HG03521 (cell line): ENCODE measurements around the gene LYRM7.
"Not testable (repeated sequence)": the region's sequence is repeated elsewhere in the genome, so short reads cannot be mapped to it uniquely, and the experiment has no call there.

Experiments
- ATAC-seq: cut with Tn5 transposase; IDR thresholded peaks from one replicate; pipeline ENCODE4 v1.9.1; 2021; ENCODE audit warnings: mild to moderate bottlenecking, moderate library complexity; ENCODE audit not compliant: unreplicated experiment

The LYRM7 gene

DNA sequence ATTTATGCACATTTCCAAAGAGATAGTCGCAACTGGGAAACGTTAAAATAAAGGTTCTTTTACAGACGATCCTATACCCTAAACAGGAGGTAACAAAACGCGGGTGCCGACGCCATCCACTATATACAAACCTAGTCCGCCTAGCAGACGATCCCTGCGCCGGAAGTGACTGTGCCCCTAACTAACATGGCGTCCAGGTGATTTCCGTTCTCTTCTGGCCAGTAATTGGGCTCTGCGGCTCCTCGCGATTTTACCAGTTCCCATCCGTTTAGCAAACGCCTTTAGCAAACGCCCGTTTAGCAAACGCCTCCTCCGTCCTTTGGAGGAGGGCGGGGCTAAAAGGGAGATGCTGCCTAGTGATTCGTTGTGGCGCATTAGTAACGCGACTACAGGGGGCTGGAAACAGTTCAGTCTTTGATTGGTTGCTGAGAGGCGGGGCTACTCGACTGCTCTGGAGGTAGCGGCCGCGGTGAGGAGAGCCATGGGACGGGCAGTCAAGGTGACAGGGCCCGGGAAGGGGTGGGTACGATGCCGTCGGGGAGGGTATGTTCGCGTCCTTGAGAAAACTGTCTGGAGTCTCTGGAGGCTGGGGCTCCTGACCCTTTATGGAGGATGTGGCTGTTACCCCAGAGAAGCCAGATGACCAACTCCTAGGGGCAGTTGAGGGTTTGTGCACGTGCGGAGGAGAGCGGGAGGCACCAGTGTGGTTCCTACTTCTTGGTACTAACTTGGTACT lies at the start of gene LYRM7:
TSS of gene LYRM7 (plus strand) at position 405 of the 736 bp plus-strand sequence. CDS start at position 482, 77 bp downstream.
- peak; percentile 98 for ATAC-seq

GRCh38 chr5:131127244-131127643 lies 43.5 kb upstream of the LYRM7 start:
- ATAC-seq, result not testable (repeated sequence)

DNA sequence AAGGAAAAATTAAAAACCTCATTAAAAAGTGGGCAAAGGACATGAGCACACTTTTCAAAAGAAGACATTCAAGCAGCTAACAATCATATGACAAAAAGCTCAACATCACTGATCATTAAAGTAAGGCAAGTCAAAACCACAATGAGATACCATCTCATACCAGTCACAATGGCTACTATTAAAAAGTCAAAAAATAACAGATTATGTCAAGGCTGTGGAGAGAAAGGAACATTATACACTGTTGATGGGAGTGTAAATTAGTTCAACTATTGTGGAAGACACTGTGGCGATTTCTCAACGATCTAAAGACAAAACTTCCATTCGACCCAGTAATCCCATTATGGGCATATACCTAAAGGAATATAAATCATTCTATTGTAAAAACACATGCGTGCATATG lies 41.4 kb upstream of the LYRM7 start:
- ATAC-seq, result no peak

- ATAC-seq, result not testable (repeated sequence)
These were observed 37.7 kb upstream of the LYRM7 start for GRCh38 chr5:131133091-131133490.

- ATAC-seq, result not testable (repeated sequence)
These were observed 32.3 kb upstream of the LYRM7 start for GRCh38 chr5:131138406-131138805.

GRCh38 chr5:131139321-131139720 lies 31.4 kb upstream of the LYRM7 start:
- no peak for ATAC-seq

- no peak for ATAC-seq
These were observed 27.6 kb upstream of the LYRM7 start for GRCh38 chr5:131142970-131143617.

DNA sequence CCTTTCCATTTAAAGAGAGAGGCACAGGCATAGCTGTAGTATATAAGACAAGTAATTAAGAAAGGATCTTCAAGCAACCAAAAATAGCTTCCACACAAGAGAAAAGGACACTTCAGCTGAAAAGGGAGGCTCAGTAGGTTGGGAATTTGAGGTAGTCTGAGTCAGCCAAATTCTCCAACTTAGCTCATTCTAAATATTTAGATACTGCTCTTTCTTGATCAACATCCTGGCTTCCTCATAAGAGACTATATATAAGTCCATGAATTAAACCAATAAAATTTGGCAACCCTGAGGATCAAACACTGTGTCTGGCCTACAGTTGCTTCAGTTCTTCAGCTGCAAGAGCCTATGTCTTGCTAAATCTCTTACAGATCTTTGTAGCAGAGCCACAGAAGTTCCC lies 23.5 kb upstream of the LYRM7 start:
- ATAC-seq, result no peak

DNA sequence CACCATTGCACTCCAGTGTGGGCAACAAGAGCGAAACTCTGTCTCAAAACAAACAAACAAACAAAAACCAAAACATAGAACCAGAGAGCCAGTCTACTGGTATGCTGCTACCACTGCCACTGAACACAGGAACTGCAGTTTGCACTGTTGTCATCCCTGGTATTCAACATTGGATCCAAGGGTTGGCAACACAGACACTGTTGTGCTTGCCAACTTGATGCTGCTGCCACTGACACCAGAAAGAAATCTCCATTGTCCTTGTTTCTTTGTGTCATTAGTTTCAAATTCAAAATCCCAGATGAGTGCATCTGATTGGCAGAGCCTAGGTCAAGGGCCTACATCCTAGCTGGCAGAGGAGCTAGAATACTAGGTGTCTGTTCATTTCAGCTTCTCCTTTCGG lies 21.9 kb upstream of the LYRM7 start:
- no peak for ATAC-seq

GRCh38 chr5:131150408-131150807 lies 20.3 kb upstream of the LYRM7 start:
- no peak for ATAC-seq

DNA sequence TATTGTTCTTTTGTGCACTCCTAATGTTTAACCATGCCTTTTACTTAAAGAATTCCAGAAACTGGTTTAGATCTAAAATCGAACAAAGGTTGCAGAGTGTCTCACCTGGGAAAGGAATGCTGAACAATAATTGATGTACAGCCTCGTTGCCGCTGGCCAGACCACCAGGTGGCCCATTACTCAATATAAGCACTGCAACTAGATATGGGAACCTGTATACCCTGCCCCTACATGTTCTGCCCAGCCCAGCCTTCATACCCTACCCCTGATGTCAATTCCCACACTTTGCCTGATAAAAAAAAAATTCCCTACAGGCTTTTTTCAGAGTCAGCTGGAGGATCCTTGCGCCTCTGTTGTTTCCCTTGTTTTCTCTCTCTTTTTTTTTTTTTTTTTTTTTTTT lies 19.5 kb upstream of the LYRM7 start:
- no peak for ATAC-seq

DNA sequence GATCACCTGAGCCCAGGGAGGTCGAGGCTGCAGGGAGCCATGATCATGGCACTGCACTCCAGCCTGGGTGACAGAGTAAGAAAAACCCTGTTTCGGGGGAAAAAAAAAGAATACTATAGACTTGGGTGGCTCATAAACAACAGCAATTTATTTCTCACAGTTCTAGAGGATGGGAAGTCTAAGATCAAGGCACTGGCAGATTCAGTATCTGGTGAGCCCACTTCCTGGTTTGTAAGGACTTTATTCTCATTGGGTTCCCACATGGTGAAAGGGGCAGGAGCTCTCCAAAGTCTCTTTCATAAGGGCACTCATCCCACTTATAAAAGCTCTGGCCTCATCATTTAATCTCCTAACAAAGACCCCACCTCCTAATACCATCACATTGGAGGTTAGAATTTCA lies 14.4 kb upstream of the LYRM7 start:
- ATAC-seq, result no peak

- ATAC-seq, result no peak
These were observed 13.8 kb upstream of the LYRM7 start for GRCh38 chr5:131156957-131157356.

GRCh38 chr5:131160134-131160533 lies 10.6 kb upstream of the LYRM7 start:
- no peak for ATAC-seq

GRCh38 chr5:131163276-131164119 lies 7.2 kb upstream of the LYRM7 start:
- ATAC-seq, result no peak

GRCh38 chr5:131164191-131165118 lies 6.3 kb upstream of the LYRM7 start:
- ATAC-seq, result peak; percentile 66

- peak; percentile 82 for ATAC-seq
These were observed 5.5 kb upstream of the LYRM7 start, which contains the start of gene HINT1 for GRCh38 chr5:131165119-131165727. Gene HINT1, minus strand, starts transcription at chr5:131165256. Its CDS starts 51 bp downstream, at chr5:131165205.

- no peak for ATAC-seq
These were observed 3.1 kb upstream of the LYRM7 start for GRCh38 chr5:131167615-131168014.

DNA sequence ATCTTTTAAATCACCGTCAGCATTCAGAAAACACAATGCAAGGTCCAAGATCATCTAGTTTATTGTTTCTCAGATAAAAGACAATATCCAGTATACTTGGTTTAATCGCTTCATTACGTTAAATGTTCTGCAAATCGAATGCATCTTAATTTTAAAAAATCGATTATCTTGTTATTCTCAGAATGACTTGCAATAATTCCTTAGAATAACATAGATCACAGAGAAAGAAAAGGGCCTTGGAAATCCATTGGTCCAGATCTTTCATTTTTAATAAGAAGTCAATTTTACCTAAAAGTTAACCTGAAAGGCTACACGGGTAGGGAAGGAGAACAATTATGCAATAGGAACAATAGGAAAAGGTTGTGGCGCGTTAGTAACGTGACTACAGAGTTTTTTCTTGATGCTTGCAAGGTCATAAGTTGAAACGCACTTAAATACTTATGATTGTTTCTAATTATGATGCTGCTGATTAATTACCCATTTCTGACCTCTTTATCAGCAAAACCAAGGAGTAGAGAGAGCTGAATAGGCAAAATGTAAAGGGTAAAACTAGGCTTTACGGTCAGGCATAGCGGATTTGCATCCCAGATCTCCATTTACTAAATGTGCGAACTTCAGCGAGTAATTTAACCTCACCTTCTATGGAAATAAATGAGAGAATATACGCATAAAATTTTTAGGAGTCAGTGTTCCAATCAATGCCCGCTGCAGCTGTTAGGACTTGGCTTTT lies 769 bp upstream of the LYRM7 start:
- ATAC-seq, result no peak
